DND-41 (cell line): ENCODE measurements around the gene FXYD2.

Source experiments
- ATAC-seq: fragments of 200-7000 bp; cut with Tn5 transposase; 3 replicates; pipeline ENCODE4 v1.9.1; 2021; ENCODE audit warnings: low read depth; ENCODE audit not compliant: insufficient read depth
- DNase-seq: peaks from one replicate; pipeline ENCODE4 v3.0.0-alpha.2; 2020
- H2AFZ ChIP-seq: 2 replicates; pipeline ENCODE4 v1.6.0; 2012; ENCODE audit warnings: low read depth, low read length
- H3K27ac ChIP-seq: 2 replicates; pipeline ENCODE4 v1.5.1; 2012; ENCODE audit warnings: low read length, inconsistent platforms
- H3K27me3 ChIP-seq: fragments of 200-600 bp; sonication (generic); 2 replicates; pipeline ENCODE4 v1.6.0; 2012; ENCODE audit warnings: low read length, mild to moderate bottlenecking, inconsistent platforms; ENCODE audit not compliant: insufficient read depth, poor library complexity
- H3K36me3 ChIP-seq: 2 replicates; pipeline ENCODE4 v1.5.1; 2012; ENCODE audit warnings: low read length, inconsistent platforms; ENCODE audit not compliant: insufficient read depth
- H3K4me1 ChIP-seq: 2 replicates; pipeline ENCODE4 v1.5.1; 2012; ENCODE audit warnings: mild to moderate bottlenecking, low read length; ENCODE audit not compliant: insufficient read depth
- H3K4me2 ChIP-seq: 2 replicates; pipeline ENCODE4 v1.6.0; 2012; ENCODE audit warnings: mild to moderate bottlenecking, moderate library complexity, low read length, inconsistent platforms; ENCODE audit not compliant: insufficient read depth
- H3K4me3 ChIP-seq, 2 experiments: fragments of 200-600 bp in 1 of 2; shearing (Covaris generic) in 1 of 2; 2 replicates each; pipeline ENCODE4 v1.5.1; 2012 to 2016; ENCODE audit warnings: inconsistent platforms in 2 of 2, low read length in 2 of 2, mild to moderate bottlenecking in 2 of 2, low read depth in 1 of 2, moderate library complexity in 1 of 2
- H3K79me2 ChIP-seq: 2 replicates; pipeline ENCODE4 v1.6.0; 2012; ENCODE audit warnings: low read length, inconsistent platforms; ENCODE audit not compliant: insufficient read depth
- H3K9ac ChIP-seq: 2 replicates; pipeline ENCODE4 v1.6.0; 2012; ENCODE audit warnings: low read depth, mild to moderate bottlenecking, inconsistent platforms, low read length, moderate library complexity
- H3K9me3 ChIP-seq: 2 replicates; pipeline ENCODE4 v1.5.1; 2012; ENCODE audit warnings: low read length, moderate library complexity, mild to moderate bottlenecking, inconsistent platforms; ENCODE audit not compliant: insufficient read depth, severe bottlenecking
- H4K20me1 ChIP-seq: 2 replicates; pipeline ENCODE4 v1.6.0; 2012; ENCODE audit warnings: low read length; ENCODE audit not compliant: insufficient read depth
- CTCF ChIP-seq: IDR thresholded peaks from 2 replicates; pipeline ENCODE4 v1.5.1; 2012; ENCODE audit warnings: borderline replicate concordance, low read length, moderate library complexity, mild to moderate bottlenecking; ENCODE audit not compliant: poor library complexity, severe bottlenecking; ENCODE audit errors: extremely low read depth
- EZH2 ChIP-seq: IDR thresholded peaks from 3 replicates; pipeline ENCODE4 v1.6.1; 2012; ENCODE audit warnings: borderline replicate concordance, low read depth, mild to moderate bottlenecking, moderate library complexity, low read length, inconsistent platforms; ENCODE audit not compliant: severe bottlenecking

Gene FXYD2

DNA sequence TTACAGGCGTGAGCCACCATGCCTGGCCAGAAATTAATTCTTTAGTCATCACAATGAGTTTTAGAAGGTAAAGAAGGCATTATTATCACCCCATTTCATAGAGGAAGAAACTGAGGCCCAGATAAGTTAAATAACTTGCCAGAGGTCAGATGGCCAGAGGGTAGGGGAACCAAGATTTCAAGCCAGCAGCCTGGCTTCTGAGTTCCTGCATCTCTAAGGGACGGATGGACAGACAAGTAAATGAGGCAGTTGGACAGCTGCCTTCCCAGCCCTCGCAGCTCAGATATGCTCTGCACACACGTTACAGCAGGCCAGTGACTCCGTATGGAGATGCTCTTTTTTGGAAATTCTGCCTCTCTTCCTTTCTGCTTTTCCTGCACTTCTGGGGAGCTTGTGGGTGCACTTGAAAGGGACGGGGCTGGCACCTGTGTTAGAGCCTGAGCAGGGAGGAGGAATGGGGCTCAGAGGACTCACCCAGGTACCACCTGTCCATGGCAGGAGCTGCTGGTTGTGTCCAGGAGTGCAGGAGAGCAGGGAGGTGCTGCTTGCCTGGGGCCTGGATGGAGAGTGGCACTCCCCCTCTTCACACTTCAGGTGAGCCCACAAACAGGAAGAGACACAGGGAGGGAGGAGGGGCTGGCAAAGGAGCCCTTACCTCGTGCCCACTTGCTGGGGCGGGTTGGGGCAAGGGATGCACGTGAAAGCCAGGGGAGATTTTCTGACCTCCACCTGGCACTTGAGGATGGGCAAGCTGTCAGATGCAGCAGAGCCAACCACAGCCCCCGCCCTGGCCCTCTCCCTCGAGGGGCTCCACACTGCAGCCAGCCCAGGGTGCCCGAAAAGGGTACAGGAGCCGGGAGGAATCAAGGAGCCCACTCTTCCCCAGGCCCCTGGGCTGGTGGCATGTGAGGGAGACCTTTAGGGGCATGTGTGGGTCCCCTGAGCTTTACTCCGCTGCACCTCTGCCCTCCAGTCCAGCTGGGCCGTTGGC, 3.3 kb upstream of the FXYD2 start:
- Histone ChIP-seq H3K9me3 (no peaks in the 10 kb centered on the region), H3K4me1 (peaks cover 99% of the 10 kb centered on the region), H3K4me3 (peak overlapping the region; percentile 16 to 58; a peak in 3 of 4 replicates), H4K20me1 (no peaks in the 10 kb centered on the region), H3K36me3 (peaks cover 17% of the 10 kb centered on the region), H3K27ac (peak overlapping the region; percentile 97), H3K4me2 (peak overlapping the region; percentile 64), H3K27me3 (no peaks in the 10 kb centered on the region), H3K9ac (peak overlapping the region; percentile 82), H3K79me2 (peaks cover 52% of the 10 kb centered on the region), H2AFZ (no peak overlapping the region)
- no peak for TF ChIP-seq CTCF
- no peak for TF ChIP-seq EZH2
- ATAC-seq (peak; percentile 25), DNase-seq (peak; percentile 85)

- H3K4me3 ChIP-seq: peak overlapping the region; percentile 13 to 53; a peak in 3 of 4 replicates
- H3K4me2 ChIP-seq: peak overlapping the region; percentile 64
- H2AFZ ChIP-seq: no peak overlapping the region
- TF ChIP-seq CTCF (no peak), EZH2 (no peak)
- H3K9me3 ChIP-seq: no peaks in the 10 kb centered on the region
- H3K27ac ChIP-seq: peak overlapping the region; percentile 97
- no peaks in the 10 kb centered on the region for H3K27me3 ChIP-seq
- peak overlapping the region; percentile 82 for H3K9ac ChIP-seq
- ATAC-seq: no peak
- peaks cover 62% of the 10 kb centered on the region for H3K79me2 ChIP-seq
- DNase-seq: peak; percentile 41
- peaks cover 99% of the 10 kb centered on the region for H3K4me1 ChIP-seq
- peaks cover 27% of the 10 kb centered on the region for H3K36me3 ChIP-seq
- no peaks in the 10 kb centered on the region for H4K20me1 ChIP-seq
Observed at GRCh38 chr11:117826832-117827231, 2.3 kb upstream of the FXYD2 start.

GRCh38 chr11:117826190-117826570, 1.6 kb upstream of the FXYD2 start:
- H3K27ac ChIP-seq: peak overlapping the region; percentile 97
- ATAC-seq (no peak), DNase-seq (peak; percentile 39)
- H3K4me3 ChIP-seq: peak overlapping the region; percentile 13 to 53; a peak in 3 of 4 replicates
- H4K20me1 ChIP-seq: no peaks in the 10 kb centered on the region
- peaks cover 69% of the 10 kb centered on the region for H3K79me2 ChIP-seq
- H3K9ac ChIP-seq: peak overlapping the region; percentile 82
- H3K36me3 ChIP-seq: peaks cover 34% of the 10 kb centered on the region
- no peaks in the 10 kb centered on the region for H3K9me3 ChIP-seq
- no peak overlapping the region for H2AFZ ChIP-seq
- H3K27me3 ChIP-seq: no peaks in the 10 kb centered on the region
- H3K4me2 ChIP-seq: peak overlapping the region; percentile 64
- TF ChIP-seq EZH2 (no peak), CTCF (no peak)
- H3K4me1 ChIP-seq: peaks cover 99% of the 10 kb centered on the region
